Measurements from ENCODE around the gene STUM. TPM values are rescaled to one million over a fixed set of nuclear protein-coding genes. Genes with fewer than 3 reads are reported as not detected.

STUM gene
- total RNA-seq, 1 experiment from 2014 or later, result 0.11 TPM

- Histone ChIP-seq H2AFZ (ENCODE audit: low read length) (no peak overlapping the region), H2BK12ac (ENCODE audit: insufficient read length, low read depth, low read length) (no peak overlapping the region), H3K79me2 (ENCODE audit: insufficient read depth, low read length) (no peaks in the 10 kb centered on the region), H3K18ac (ENCODE audit: insufficient read length, low read depth, low read length) (no peak overlapping the region), H3K4me1 (ENCODE audit: insufficient read depth, low read length) (peaks cover 14% of the 10 kb centered on the region; the same call in 1 of the 2 replicates), H3K9ac (ENCODE audit: extremely low read depth, insufficient read length, low read length) (no peak overlapping the region), H3K4me2 (ENCODE audit: insufficient read depth, insufficient read length, low read length) (no peak overlapping the region), H2BK20ac (ENCODE audit: low read depth, low read length, poor library complexity, severe bottlenecking) (no peak overlapping the region), H3K27ac (ENCODE audit: insufficient read length, low read depth, low read length) (no peak overlapping the region), H3K14ac (ENCODE audit: insufficient read depth, low read length) (no peak overlapping the region), H3K56ac (ENCODE audit: insufficient read length, low read depth, low read length) (no peak overlapping the region), H2BK120ac (ENCODE audit: low read depth, low read length, poor library complexity, severe bottlenecking) (no peak overlapping the region), H4K91ac (ENCODE audit: insufficient read length, low read depth, low read length) (no peak overlapping the region), H3T11ph (ENCODE audit: low read length) (no peak overlapping the region), H3K79me1 (ENCODE audit: insufficient read depth, low read depth, low read length, poor library complexity, severe bottlenecking) (no peaks in the 10 kb centered on the region), H4K8ac (replicated peaks; ENCODE audit: insufficient read length, low read depth, low read length) (no peak overlapping the region), H2BK5ac (ENCODE audit: insufficient read length, low read length) (no peak overlapping the region), H3K23ac (ENCODE audit: insufficient read length, low read depth, low read length) (no peak overlapping the region), H4K5ac (ENCODE audit: insufficient read length, low read depth, low read length) (no peak overlapping the region), H3K4ac (ENCODE audit: low read depth, low read length) (no peak overlapping the region), H3K23me2 (ENCODE audit: insufficient read length, low read depth, low read length, poor library complexity, severe bottlenecking) (no peaks in the 10 kb centered on the region), H3K27me3 (ENCODE audit: insufficient read depth, low read length) (no peaks in the 10 kb centered on the region; the same call in 1 of the 2 replicates), H2BK15ac (ENCODE audit: low read depth, low read length) (no peak overlapping the region), H3K9me3 (ENCODE audit: control insufficient read depth, low read depth, low read length) (no peaks in the 10 kb centered on the region), H2AK5ac (ENCODE audit: insufficient read length, low read length) (no peak overlapping the region), H4K20me1 (ENCODE audit: control insufficient read depth, insufficient read depth, insufficient read length) (no peaks in the 10 kb centered on the region)
- peaks cover 84% of the 10 kb centered on the region for H3K27me3 Mint-ChIP-seq (ENCODE audit: low read depth)
- peaks cover 19 to 22% of the 10 kb centered on the region in 2 experiments for H3K4me1 Mint-ChIP-seq
- DNase-seq, result no peak
- TF ChIP-seq, protein P1, sequence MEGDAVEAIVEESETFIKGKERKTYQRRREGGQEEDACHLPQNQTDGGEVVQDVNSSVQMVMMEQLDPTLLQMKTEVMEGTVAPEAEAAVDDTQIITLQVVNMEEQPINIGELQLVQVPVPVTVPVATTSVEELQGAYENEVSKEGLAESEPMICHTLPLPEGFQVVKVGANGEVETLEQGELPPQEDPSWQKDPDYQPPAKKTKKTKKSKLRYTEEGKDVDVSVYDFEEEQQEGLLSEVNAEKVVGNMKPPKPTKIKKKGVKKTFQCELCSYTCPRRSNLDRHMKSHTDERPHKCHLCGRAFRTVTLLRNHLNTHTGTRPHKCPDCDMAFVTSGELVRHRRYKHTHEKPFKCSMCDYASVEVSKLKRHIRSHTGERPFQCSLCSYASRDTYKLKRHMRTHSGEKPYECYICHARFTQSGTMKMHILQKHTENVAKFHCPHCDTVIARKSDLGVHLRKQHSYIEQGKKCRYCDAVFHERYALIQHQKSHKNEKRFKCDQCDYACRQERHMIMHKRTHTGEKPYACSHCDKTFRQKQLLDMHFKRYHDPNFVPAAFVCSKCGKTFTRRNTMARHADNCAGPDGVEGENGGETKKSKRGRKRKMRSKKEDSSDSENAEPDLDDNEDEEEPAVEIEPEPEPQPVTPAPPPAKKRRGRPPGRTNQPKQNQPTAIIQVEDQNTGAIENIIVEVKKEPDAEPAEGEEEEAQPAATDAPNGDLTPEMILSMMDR (conservative IDR thresholded peaks at IDR 0.05), result no peak
- no peak overlapping the region for H3K4me3 Mint-ChIP-seq
- H3K36me3 Mint-ChIP-seq (ENCODE audit: insufficient read depth in 1 of 3, low read depth in 3 of 3), result no peaks in the 10 kb centered on the region; a peak in 1 of 7 replicates
- H3K27ac Mint-ChIP-seq, result no peak overlapping the region
- no CpG with 5 or more reads among the region's 3 CpGs for WGBS (ENCODE audit: extremely low coverage, insufficient read length, low lambda C conversion rate)
- no peaks in the 10 kb centered on the region for H3K9me3 Mint-ChIP-seq
Measured at GRCh38 chr1:226518375-226518774, 30.2 kb upstream of the STUM start.

All from H9 (cell line).